RWPE2 (cell line): ENCODE measurements around the gene NAT10.

Experiments
- ATAC-seq: fragments of 200-7000 bp; cut with Tn5 transposase; 3 replicates; pipeline ENCODE4 v1.9.1; 2021; ENCODE audit warnings: low read depth
- DNase-seq: peaks from one replicate; pipeline ENCODE4 v3.0.0-alpha.2; 2020; ENCODE audit warnings: low spot score
- H3K27ac ChIP-seq: fragments of 450-650 bp; 2 replicates; pipeline ENCODE4 v1.5.1; 2017; ENCODE audit warnings: mild to moderate bottlenecking; ENCODE audit not compliant: poor library complexity, severe bottlenecking
- H3K27me3 ChIP-seq: fragments of 250-450 bp; sonication (Bioruptor Pico); 2 replicates; pipeline ENCODE4 v1.5.1; 2021; ENCODE audit warnings: mild to moderate bottlenecking, moderate library complexity; ENCODE audit not compliant: insufficient read depth, poor library complexity, severe bottlenecking
- H3K36me3 ChIP-seq: fragments of 250-450 bp; sonication (Bioruptor Pico); 2 replicates; pipeline ENCODE4 v1.5.1; 2020; ENCODE audit warnings: low read depth, mild to moderate bottlenecking, moderate library complexity
- H3K4me1 ChIP-seq: fragments of 250-450 bp; sonication (Bioruptor Pico); 2 replicates; pipeline ENCODE4 v1.5.1; 2021; ENCODE audit warnings: mild to moderate bottlenecking, moderate library complexity; ENCODE audit not compliant: insufficient read depth, poor library complexity, severe bottlenecking
- H3K4me3 ChIP-seq: fragments of 250-450 bp; sonication (Bioruptor Pico); 2 replicates; pipeline ENCODE4 v1.5.1; 2021; ENCODE audit warnings: mild to moderate bottlenecking, moderate library complexity; ENCODE audit not compliant: severe bottlenecking
- H3K9me3 ChIP-seq: fragments of 250-450 bp; sonication (Bioruptor Pico); 2 replicates; pipeline ENCODE4 v1.5.1; 2021; ENCODE audit warnings: mild to moderate bottlenecking, moderate library complexity; ENCODE audit not compliant: severe bottlenecking
- CTCF ChIP-seq: fragments of 450-650 bp; IDR thresholded peaks from one replicate; pipeline ENCODE4 v1.5.1; 2017; ENCODE audit warnings: mild to moderate bottlenecking, moderate library complexity; ENCODE audit not compliant: poor library complexity, severe bottlenecking

Gene NAT10

GRCh38 chr11:34105957-34106504 lies 602 bp downstream of the NAT10 start:
- Histone ChIP-seq H3K4me1 (peaks cover 12% of the 10 kb centered on the region), H3K27me3 (no peaks in the 10 kb centered on the region), H3K4me3 (peak overlapping the region; percentile 69), H3K9me3 (no peaks in the 10 kb centered on the region), H3K27ac (peak overlapping the region; percentile 68), H3K36me3 (peaks cover 47% of the 10 kb centered on the region)
- TF ChIP-seq CTCF = no peak
- DNase-seq = no peak
- ATAC-seq = peak; percentile 19

DNA sequence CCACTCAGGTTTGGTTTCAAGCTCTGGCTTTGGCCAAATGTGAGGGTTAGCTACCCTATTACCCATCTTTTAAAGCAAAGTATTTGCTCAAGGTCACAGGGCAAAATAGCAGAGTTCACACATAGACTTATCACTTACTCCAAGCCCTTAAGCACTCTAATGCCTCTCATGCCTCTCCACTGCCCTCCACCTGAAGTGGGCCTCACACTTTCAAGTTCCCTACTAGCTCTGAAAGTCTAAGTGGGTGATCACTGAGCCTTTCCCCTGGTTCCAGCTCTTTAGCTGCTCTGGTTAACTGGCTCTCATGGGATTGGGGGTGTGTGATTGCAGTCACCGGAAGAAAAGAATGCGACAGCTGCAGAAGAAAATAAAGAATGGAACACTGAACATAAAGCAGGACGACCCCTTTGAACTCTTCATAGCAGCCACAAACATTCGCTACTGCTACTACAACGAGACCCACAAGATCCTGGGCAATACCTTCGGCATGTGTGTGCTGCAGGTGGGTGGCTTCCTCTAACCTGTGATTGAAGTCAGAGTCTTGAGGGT lies 6.4 kb downstream of the NAT10 start:
- H3K27me3 ChIP-seq = no peaks in the 10 kb centered on the region
- H3K4me1 ChIP-seq = peaks cover 7% of the 10 kb centered on the region
- no peak overlapping the region for H3K27ac ChIP-seq
- ATAC-seq (no peak), DNase-seq (no peak)
- no peak overlapping the region for H3K4me3 ChIP-seq
- H3K9me3 ChIP-seq = no peaks in the 10 kb centered on the region
- H3K36me3 ChIP-seq = peaks cover 98% of the 10 kb centered on the region
- TF ChIP-seq CTCF = no peak

DNA sequence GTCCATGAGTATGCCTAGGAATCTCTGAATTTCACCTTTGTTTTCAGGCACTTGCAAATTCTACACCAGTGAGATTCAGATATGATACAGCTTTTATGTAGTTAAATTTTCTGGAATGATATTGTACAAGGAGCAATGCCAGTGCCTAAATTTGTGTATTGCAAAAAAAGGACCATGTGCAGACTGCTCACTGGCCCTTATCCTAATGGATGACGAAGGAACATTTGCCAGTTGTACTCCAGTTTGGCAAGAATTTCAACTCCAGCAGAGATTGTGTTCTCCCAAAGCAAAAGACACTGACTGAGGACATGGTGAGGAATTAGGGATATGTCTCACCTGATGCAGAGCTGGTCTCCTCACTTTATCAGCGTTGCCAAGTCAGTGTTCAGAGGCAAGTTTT lies 8.6 kb downstream of the NAT10 start:
- Histone ChIP-seq H3K4me3 (no peak overlapping the region), H3K27ac (no peak overlapping the region), H3K27me3 (no peaks in the 10 kb centered on the region), H3K36me3 (peaks cover 100% of the 10 kb centered on the region), H3K4me1 (no peaks in the 10 kb centered on the region), H3K9me3 (no peaks in the 10 kb centered on the region)
- DNase-seq = no peak
- no peak for TF ChIP-seq CTCF
- ATAC-seq = no peak

DNA sequence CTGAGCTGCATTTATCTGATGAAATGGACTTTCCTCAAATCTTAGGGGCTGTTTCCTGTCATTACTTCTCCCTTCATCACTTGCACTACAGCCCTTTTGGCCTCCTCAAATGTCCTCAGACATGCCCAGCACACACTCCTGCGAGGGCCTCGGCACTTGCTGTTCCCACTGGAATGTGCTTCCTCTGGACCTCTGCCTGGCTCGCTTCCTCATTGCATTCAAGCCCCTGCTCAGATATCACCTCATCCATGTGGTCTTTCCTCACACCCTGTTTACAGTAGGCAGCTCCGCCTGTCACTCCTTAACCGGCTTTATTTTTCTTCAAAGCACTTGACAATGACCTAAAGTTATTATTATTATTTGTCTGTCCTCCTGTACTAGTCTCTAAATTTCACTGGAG lies 9.0 kb downstream of the NAT10 start:
- Histone ChIP-seq H3K4me1 (no peaks in the 10 kb centered on the region), H3K36me3 (peaks cover 100% of the 10 kb centered on the region), H3K4me3 (no peak overlapping the region), H3K9me3 (no peaks in the 10 kb centered on the region), H3K27ac (no peak overlapping the region), H3K27me3 (no peaks in the 10 kb centered on the region)
- TF ChIP-seq CTCF = no peak
- DNase-seq = no peak
- ATAC-seq = no peak

- Histone ChIP-seq H3K4me3 (no peak overlapping the region), H3K36me3 (peaks cover 97% of the 10 kb centered on the region), H3K27ac (no peak overlapping the region), H3K4me1 (no peaks in the 10 kb centered on the region), H3K27me3 (no peaks in the 10 kb centered on the region), H3K9me3 (no peaks in the 10 kb centered on the region)
- no peak for TF ChIP-seq CTCF
- DNase-seq = no peak
- no peak for ATAC-seq
These were observed 15.2 kb downstream of the NAT10 start for GRCh38 chr11:34120651-34121050.
